Measurements from ENCODE around the gene DPYSL5.
"Not testable (repeated sequence)": the region's sequence is repeated elsewhere in the genome, so short reads cannot be mapped to it uniquely, and the experiment has no call there.

The DPYSL5 gene

DNA sequence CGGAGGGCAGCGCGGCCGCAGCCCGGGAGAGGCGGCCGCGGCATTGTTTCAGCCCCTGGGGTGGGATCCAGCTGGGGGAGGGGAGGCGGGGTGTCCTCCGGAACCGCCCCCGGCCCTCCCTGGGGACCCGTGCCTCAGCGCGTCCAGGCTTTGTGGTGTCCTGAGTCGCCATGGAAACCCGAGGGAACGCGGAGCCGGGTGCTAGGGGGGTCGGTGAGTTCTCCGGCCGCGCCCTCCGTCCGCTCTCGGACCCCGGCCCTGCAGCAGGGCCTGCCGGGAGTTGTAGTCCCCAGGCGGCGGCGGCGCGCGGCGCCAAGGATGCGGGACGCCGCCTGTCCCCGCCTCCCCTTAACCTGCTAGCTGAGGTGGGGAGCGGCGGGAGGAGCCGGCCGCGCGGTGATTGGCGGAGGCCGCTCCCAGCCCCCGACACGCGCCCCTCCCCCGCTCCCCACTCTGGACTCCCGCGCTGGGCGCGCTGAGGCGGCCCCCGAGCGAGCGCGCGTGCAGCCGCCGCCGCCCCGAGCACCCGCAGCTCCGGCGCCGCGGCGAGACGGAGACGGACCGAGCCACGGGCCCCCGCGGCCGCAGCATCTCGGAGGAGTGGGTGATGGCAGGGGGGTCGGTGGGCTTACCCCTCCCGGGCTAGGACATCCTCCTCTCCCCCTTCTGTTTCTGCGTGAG lies at the start of gene DPYSL5:
Gene DPYSL5 (plus strand): TSS at position 478 of the 681 bp plus-strand sequence. CDS start 50,368 bp downstream, outside the sequence.
- peak in 43 of 56 donors; percentile 28 to 85 (median 59) for DNase-seq

DNA sequence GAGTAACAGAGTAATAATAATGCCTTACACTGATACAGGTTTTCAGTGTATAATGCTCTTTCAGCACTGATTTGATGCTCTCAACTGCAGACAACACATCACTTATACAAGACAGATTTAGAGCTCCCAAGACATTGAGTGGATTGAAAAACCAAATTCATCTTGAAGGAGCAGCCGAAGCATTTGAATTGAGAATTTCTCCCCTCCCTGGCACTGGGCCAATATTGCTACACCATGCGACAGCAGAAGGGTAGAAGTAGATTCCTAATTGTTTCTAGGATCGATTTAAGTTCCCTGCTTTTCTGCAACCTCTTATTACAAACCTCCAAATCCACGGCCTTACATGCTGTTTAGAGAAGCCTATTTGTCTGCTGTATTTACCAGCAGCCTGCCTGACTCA lies 46.6 kb upstream of the DPYSL5 start:
- no peak for DNase-seq

- no peak for DNase-seq
Measured at GRCh38 chr2:26801796-26802195, 46.1 kb upstream of the DPYSL5 start.

- no peak for DNase-seq
Measured at GRCh38 chr2:26805241-26805676, 42.7 kb upstream of the DPYSL5 start.

DNA sequence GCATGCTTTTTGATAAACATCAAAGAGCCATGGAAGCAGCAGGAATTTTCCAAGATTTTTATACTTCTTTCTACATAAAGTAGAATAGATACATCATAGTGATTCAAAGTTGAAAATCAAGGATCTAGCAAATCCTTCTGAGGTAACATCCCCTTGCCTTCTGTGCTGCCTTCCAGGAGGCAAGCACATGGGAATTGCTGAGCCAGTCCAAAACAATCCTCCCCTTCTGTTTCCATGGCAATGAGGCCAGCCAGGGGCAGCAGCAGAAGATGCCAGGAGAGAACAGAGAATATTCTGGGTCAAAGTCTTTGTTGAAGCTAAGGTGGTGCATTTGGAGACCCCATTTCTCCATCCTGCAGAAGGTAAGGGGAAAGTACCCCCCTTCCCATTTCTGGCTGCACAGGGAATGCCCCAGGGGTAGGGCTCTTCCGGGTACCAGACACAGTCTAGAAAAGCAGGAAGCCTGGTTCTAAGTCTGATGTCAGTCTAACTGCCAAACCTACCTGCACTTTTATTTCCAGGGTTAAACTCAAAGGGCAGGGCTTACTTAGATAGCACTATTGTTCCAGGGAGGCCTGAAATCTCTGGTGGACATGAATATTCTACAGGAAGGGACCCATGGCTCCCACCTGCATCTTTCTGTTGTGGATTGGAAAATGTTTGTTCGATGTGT lies 40.0 kb upstream of the DPYSL5 start:
- DNase-seq = peak in 6 of 56 donors; percentile 3 to 29 (median 8)

DNA sequence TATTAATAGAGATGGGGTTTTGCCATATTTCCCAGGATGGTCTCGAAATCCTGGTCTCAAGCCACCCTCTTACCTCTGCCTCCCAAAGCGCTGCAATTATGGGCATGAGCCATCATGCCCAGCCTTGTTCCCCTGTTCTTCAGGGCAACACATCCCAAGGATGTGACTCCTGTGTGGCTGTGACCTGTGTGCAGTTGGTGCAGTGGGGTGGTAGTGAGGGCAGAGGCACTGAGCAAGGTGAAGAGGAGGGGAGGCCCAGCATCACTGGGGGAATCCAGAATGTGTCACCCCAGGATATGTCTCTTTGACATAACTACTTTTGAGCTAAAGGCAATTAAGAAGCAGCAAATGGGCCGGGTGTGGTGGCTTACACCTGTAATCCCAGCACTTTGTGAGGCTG lies 38.7 kb upstream of the DPYSL5 start:
- no peak for DNase-seq

DNA sequence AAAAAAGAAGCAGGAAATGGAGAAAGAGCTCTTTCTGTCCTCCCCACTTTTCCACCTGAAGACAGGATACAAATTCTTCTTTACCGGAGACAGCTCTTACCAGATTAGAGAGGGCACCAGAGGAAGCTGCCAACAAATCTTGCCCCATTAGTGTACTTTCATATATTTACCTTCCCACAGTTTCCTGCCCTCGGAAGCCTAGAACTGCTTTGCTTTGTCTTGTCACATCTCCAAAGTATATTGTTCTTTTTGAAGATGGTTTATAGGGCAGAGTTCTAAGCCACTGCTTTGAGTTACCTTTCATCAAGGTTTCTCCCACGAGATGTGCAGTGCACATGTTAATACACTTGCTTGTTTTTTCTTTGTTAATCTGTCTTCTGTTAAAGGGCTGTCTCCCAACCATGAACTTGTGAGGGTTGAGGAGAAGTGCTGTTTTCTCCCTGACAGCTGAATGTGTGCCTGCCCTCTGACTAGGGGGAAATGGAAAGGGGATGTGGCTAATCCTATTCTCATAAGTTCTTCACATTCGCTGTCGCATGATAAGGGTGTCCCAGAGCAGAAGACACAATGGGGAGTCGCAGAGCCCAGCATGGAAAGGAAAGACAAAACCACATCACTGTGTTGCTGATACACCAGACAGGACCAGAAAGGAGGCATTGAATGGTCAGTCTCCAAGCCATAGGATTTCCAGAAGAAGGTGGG lies 37.9 kb upstream of the DPYSL5 start:
- peak in 4 of 56 donors; percentile 7 to 17 (median 14) for DNase-seq

DNA sequence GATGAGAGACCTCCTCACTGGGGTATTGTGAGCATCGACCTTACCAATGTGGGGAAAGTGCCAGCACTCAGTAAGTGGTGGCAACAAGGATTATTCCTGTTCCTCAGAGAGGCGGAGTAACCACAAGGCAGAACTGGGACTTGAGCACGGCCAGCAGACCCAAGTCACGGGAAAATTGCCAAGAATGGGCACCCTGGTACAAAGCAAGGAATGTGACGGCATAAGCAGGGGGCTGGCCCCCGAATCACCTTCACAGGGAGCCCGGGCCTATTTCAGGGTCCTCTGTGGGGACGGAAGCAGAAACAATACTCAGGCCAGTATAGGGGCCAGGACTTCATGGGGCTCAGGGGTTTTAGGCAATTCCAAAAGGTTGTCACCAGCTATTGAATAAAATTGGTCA lies 36.7 kb upstream of the DPYSL5 start:
- no peak for DNase-seq

GRCh38 chr2:26811791-26812694 lies 35.9 kb upstream of the DPYSL5 start:
- DNase-seq = no peak

- no peak for DNase-seq
Measured at GRCh38 chr2:26812731-26813130, 35.2 kb upstream of the DPYSL5 start.

DNA sequence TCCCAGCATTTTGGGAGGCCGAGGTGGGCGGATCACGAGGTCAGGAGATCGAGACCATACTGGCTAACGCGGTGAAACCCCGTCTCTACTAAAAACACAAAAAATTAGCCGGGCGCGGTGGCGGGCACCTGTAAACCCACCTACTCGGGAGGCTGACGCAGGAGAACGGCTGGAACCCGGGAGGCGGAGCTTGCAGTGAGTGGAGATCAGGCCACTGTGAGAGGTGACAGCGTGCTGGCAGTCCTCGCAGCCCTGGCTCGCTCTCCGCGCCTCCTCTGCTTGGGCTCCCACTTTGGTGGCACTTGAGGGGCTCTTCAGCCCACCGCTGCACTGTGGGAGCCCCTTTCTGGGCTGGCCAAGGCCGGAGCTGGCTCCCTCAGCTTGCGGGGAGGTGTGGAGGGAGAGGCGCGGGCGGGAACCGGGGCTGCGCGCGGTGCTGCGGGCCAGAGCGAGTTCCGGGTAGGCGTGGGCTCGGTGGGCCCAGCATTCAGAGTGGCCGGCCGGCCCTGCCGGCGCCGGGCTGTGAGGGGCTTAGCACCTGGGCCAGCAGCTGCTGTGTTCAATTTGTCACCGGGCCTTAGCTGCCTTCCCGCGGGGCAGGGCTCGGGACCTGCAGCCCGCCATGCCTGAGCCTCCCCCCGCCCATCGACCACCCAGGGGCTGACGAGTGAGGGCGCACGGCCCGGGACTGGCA lies 33.7 kb upstream of the DPYSL5 start:
- not testable (repeated sequence) for DNase-seq

- DNase-seq = no peak
Measured at GRCh38 chr2:26816893-26817292, 31.0 kb upstream of the DPYSL5 start.

- DNase-seq = no peak
Measured at GRCh38 chr2:26818255-26818654, 29.7 kb upstream of the DPYSL5 start.

DNA sequence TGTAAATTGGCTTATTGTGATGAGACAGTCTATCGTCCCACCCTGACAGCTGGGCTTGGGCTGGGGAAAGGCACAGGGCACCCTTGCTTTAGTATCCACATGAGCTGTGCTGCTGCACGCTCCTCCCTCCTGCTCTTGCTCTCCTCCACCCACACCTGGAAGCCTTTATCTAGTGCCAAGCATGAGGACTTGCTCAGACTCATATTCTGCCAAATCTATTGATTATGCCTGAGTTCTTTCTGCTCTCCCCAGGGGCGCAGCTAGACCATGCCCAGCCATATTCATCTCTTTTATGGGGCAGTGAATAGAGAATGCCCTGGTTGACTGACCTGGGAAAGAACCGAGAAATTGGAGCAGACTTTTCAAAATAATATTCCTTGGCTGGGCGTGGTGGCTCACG lies 29.0 kb upstream of the DPYSL5 start:
- no peak for DNase-seq

- DNase-seq = no peak
Measured at GRCh38 chr2:26820932-26821331, 27.0 kb upstream of the DPYSL5 start.

GRCh38 chr2:26822877-26823276 lies 25.1 kb upstream of the DPYSL5 start:
- DNase-seq = no peak

DNA sequence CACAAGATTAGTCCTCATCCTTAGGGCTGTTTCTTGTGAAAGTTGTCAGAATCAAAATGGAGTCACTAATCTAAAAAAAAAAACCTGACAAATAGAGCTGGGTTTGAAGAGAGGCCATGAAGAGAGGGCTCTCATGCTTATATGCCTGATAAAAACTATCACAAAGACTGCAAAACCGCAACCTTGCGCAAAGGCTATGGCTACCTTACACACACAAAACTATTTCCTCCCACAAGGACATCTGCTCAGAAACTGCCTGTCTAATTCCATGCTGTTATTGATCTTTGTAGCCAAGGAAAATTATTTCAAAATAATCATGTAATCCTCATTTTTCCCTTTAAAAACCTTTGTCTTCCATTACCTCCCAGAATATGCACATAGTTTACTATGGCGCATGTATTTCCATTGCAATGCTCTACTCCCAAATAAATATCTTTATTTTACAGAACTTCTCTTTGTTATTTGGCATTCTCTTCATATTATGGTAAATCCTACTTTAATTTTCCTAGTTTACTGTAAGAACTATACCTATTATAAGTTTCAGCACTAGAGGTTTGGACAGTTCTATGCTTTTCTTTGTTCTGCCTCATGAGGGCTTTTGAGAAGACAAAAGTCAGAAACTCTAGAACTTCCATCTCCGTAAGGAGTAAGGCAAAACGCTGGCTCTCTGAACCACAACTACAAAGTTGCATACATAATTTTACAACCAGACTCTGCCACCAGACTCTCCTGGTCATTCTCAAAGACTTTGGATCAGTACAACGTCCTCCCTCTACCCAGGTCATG lies 9.6 kb upstream of the DPYSL5 start:
- DNase-seq = no peak

DNA sequence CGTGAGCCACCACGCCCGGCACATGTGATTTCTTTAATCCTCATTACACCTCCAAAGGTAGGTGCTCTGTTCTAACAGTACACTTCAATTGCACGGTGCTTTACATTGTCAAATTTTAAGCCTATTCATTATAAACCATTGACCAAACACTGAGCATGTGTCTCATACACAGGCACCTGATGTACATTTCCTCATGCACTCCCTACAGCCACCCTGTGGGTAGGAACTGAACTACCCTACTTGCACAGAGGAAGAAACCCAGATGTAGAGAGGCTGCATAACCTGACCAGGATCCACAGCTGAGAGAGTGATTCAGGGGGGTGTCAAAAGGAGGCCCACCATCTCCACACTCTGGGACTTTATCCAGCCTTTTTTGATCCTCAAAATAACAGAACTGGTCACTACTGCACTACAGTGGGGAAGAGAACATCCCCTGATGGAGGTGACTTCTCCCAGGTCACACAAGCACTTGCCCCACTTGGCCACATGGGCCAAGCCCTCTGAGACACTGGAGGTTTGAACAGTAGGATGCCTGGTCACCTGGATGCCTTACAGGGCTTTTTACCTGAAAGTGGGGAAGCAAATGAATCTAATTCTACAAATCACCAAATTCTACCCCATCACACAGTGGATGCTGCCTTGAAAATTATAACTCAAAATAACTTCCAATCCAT lies 6.9 kb upstream of the DPYSL5 start:
- no peak for DNase-seq

- DNase-seq = no peak
Measured at GRCh38 chr2:26843041-26843440, 4.9 kb upstream of the DPYSL5 start.

All from nucleus accumbens (tissue), 56 donors.